WTC11 (cell line): ENCODE results near the gene MAEA. TPM values are rescaled to one million over a fixed set of nuclear protein-coding genes. Genes with fewer than 3 reads are reported as not detected.
A peak's percentile ranks its signal among the peaks of the same experiment; 100 is the strongest.
"Not testable (repeated sequence)": the region's sequence is repeated elsewhere in the genome, so short reads cannot be mapped to it uniquely, and the experiment has no call there.

Source experiments
- ATAC-seq: fragments of 200-7000 bp; cut with Tn5 transposase; 2 replicates; pipeline ENCODE4 v1.10.0; 2021; ENCODE audit warnings: mild to moderate bottlenecking, moderate library complexity
- CTCF ChIA-PET: fragments of 300-600 bp; sonication (Branson Sonifier 250); formaldehyde crosslinking; loops from one replicate; lab custom pipeline; 2021; ENCODE audit warnings: antibody characterized with exemption; lab: Charles Lee
- POLR2A ChIA-PET: fragments of 350-600 bp; sonication (Branson Sonifier 250); formaldehyde crosslinking; loops from one replicate; lab custom pipeline; 2021; ENCODE audit warnings: antibody characterized with exemption; lab: Charles Lee
- DNase-seq: peaks from one replicate; pipeline ENCODE4 v3.0.0; 2021; ENCODE audit warnings: low spot score
- H3K27ac Mint-ChIP-seq: 2 replicates; pipeline ENCODE4 v1.8.0; 2021; ENCODE audit warnings: mixed read lengths
- H3K27me3 Mint-ChIP-seq: 2 replicates; pipeline ENCODE4 v1.8.0; 2021; ENCODE audit warnings: low read depth, mild to moderate bottlenecking, moderate library complexity, mixed read lengths
- H3K36me3 Mint-ChIP-seq: 2 replicates; pipeline ENCODE4 v1.8.0; 2021; ENCODE audit warnings: mixed read lengths
- H3K4me1 Mint-ChIP-seq: 2 replicates; pipeline ENCODE4 v1.8.0; 2022; ENCODE audit warnings: mixed read lengths
- H3K4me3 Mint-ChIP-seq: 2 replicates; pipeline ENCODE4 v1.8.0; 2021; ENCODE audit warnings: mild to moderate bottlenecking, moderate library complexity, mixed read lengths
- H3K9me3 Mint-ChIP-seq: 2 replicates; pipeline ENCODE4 v1.8.0; 2021; ENCODE audit warnings: mixed read lengths
- ATF1 ChIP-seq: sonication (generic); formaldehyde crosslinking; IDR thresholded peaks from 2 replicates; pipeline ENCODE4 v1.8.1; 2023; ENCODE audit warnings: mild to moderate bottlenecking, moderate library complexity, missing genetic modification reagents
- ESRRA ChIP-seq: sonication (generic); formaldehyde crosslinking; IDR thresholded peaks from 2 replicates; pipeline ENCODE4 v1.8.1; 2022; ENCODE audit warnings: mild to moderate bottlenecking, missing genetic modification reagents, borderline replicate concordance
- GABPB1 ChIP-seq: sonication (generic); formaldehyde crosslinking; IDR thresholded peaks from 2 replicates; pipeline ENCODE4 v1.8.1; 2023; ENCODE audit warnings: mild to moderate bottlenecking, missing genetic modification reagents
- GTF2I ChIP-seq: fragments of 250-450 bp; sonication (Bioruptor Pico); conservative IDR thresholded peaks from 2 replicates; pipeline ENCODE4 v1.4.0; 2021; ENCODE audit warnings: mild to moderate bottlenecking
- NFYB ChIP-seq: sonication (generic); formaldehyde crosslinking; conservative IDR thresholded peaks from 2 replicates; pipeline ENCODE4 v1.8.0; 2022; ENCODE audit warnings: low read depth, missing genetic modification reagents
- NR1H2 ChIP-seq: sonication (generic); formaldehyde crosslinking; IDR thresholded peaks from 2 replicates; pipeline ENCODE4 v1.9.0; 2021; ENCODE audit warnings: mild to moderate bottlenecking, moderate library complexity, missing genetic modification reagents
- SOX15 ChIP-seq: fragments of 250-450 bp; sonication (Bioruptor Pico); IDR thresholded peaks from 2 replicates; pipeline ENCODE4 v1.9.0; 2021; ENCODE audit warnings: mild to moderate bottlenecking
- ZBTB21 ChIP-seq: sonication (generic); formaldehyde crosslinking; IDR thresholded peaks from 2 replicates; pipeline ENCODE4 v1.8.1; 2023; ENCODE audit warnings: mild to moderate bottlenecking, missing genetic modification reagents, borderline replicate concordance
- ZNF121 ChIP-seq: sonication (generic); formaldehyde crosslinking; IDR thresholded peaks from 2 replicates; pipeline ENCODE4 v1.8.0; 2023; ENCODE audit warnings: missing genetic modification reagents
- ZNF317 ChIP-seq: sonication (generic); formaldehyde crosslinking; IDR thresholded peaks from 2 replicates; pipeline ENCODE4 v1.8.1; 2023; ENCODE audit warnings: low read depth, mild to moderate bottlenecking, moderate library complexity, missing genetic modification reagents, borderline replicate concordance
- ZNF416 ChIP-seq: fragments of 250-450 bp; sonication (Bioruptor Pico); IDR thresholded peaks from 2 replicates; pipeline ENCODE4 v1.9.0; 2021; ENCODE audit warnings: mild to moderate bottlenecking, inconsistent platforms
- ZNF671 ChIP-seq: fragments of 250-450 bp; sonication (Bioruptor Pico); IDR thresholded peaks from 2 replicates; pipeline ENCODE4 v1.8.0; 2021; ENCODE audit warnings: mild to moderate bottlenecking
- total RNA-seq: library from RNA; stranded (reverse); gene quantifications from 3 replicates; pipeline ENCODE4 v1.2.3, GENCODE V29; 2021
- TF ChIP-seq, protein P1 (sequence below): sonication (generic); formaldehyde crosslinking; conservative IDR thresholded peaks from 2 replicates; pipeline ENCODE4 v1.8.1; 2023; ENCODE audit warnings: mild to moderate bottlenecking, low read depth, missing genetic modification reagents, moderate library complexity
- TF ChIP-seq, protein P2 (sequence below): sonication (generic); formaldehyde crosslinking; IDR thresholded peaks from 2 replicates; pipeline ENCODE4 v1.8.0; 2022; ENCODE audit warnings: mild to moderate bottlenecking, missing genetic modification reagents
- TF ChIP-seq, protein P3 (sequence below): sonication (generic); formaldehyde crosslinking; IDR thresholded peaks from 2 replicates; pipeline ENCODE4 v1.8.0; 2022; ENCODE audit warnings: missing genetic modification reagents

The MAEA gene
- total RNA-seq, 1 experiment from 2014 or later: 86.9 TPM

GRCh38 chr4:1291996-1292702, 2.5 kb downstream of the MAEA start (continued):
- TF ChIP-seq ZNF416 (CRISPR knock-in tag): no peak
- TF ChIP-seq, protein P1, sequence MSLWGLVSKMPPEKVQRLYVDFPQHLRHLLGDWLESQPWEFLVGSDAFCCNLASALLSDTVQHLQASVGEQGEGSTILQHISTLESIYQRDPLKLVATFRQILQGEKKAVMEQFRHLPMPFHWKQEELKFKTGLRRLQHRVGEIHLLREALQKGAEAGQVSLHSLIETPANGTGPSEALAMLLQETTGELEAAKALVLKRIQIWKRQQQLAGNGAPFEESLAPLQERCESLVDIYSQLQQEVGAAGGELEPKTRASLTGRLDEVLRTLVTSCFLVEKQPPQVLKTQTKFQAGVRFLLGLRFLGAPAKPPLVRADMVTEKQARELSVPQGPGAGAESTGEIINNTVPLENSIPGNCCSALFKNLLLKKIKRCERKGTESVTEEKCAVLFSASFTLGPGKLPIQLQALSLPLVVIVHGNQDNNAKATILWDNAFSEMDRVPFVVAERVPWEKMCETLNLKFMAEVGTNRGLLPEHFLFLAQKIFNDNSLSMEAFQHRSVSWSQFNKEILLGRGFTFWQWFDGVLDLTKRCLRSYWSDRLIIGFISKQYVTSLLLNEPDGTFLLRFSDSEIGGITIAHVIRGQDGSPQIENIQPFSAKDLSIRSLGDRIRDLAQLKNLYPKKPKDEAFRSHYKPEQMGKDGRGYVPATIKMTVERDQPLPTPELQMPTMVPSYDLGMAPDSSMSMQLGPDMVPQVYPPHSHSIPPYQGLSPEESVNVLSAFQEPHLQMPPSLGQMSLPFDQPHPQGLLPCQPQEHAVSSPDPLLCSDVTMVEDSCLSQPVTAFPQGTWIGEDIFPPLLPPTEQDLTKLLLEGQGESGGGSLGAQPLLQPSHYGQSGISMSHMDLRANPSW: no peak
- TF ChIP-seq, protein P2, sequence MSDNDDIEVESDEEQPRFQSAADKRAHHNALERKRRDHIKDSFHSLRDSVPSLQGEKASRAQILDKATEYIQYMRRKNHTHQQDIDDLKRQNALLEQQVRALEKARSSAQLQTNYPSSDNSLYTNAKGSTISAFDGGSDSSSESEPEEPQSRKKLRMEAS (CRISPR knock-in tag): no peak

- H3K36me3 Mint-ChIP-seq, DNase-seq, H3K4me3 Mint-ChIP-seq, POLR2A ChIA-PET, H3K9me3 Mint-ChIP-seq, H3K27me3 Mint-ChIP-seq, ATAC-seq, H3K27ac Mint-ChIP-seq: not testable (repeated sequence)
- H3K4me1 Mint-ChIP-seq: peaks cover 54% of the 10 kb centered on the region
- CTCF ChIA-PET: interaction anchor here (1.3 kb wide), 1 partner anchor 15 kb away, joined by 5 read pairs; no protein-coding TSS in a partner anchor
Observed at GRCh38 chr4:1292703-1293011, 3.0 kb downstream of the MAEA start.

GRCh38 chr4:1293531-1293941, 3.8 kb downstream of the MAEA start:
- H3K27ac Mint-ChIP-seq: peak overlapping the region; percentile 81
- H3K36me3 Mint-ChIP-seq: peaks cover 9% of the 10 kb centered on the region; the same call in 1 of the 2 replicates
- TF ChIP-seq SOX15 (CRISPR knock-in tag) (no peak), ZNF671 (CRISPR knock-in tag) (no peak), ZBTB21 (no peak), ATF1 (CRISPR knock-in tag) (no peak), ESRRA (CRISPR knock-in tag) (no peak), ZNF121 (CRISPR knock-in tag) (no peak), GABPB1 (CRISPR knock-in tag) (no peak), GTF2I (no peak), ZNF317 (no peak), NFYB (CRISPR knock-in tag) (no peak), NR1H2 (CRISPR knock-in tag) (no peak)
- TF ChIP-seq, protein P2 (CRISPR knock-in tag): no peak
- TF ChIP-seq, protein P3, sequence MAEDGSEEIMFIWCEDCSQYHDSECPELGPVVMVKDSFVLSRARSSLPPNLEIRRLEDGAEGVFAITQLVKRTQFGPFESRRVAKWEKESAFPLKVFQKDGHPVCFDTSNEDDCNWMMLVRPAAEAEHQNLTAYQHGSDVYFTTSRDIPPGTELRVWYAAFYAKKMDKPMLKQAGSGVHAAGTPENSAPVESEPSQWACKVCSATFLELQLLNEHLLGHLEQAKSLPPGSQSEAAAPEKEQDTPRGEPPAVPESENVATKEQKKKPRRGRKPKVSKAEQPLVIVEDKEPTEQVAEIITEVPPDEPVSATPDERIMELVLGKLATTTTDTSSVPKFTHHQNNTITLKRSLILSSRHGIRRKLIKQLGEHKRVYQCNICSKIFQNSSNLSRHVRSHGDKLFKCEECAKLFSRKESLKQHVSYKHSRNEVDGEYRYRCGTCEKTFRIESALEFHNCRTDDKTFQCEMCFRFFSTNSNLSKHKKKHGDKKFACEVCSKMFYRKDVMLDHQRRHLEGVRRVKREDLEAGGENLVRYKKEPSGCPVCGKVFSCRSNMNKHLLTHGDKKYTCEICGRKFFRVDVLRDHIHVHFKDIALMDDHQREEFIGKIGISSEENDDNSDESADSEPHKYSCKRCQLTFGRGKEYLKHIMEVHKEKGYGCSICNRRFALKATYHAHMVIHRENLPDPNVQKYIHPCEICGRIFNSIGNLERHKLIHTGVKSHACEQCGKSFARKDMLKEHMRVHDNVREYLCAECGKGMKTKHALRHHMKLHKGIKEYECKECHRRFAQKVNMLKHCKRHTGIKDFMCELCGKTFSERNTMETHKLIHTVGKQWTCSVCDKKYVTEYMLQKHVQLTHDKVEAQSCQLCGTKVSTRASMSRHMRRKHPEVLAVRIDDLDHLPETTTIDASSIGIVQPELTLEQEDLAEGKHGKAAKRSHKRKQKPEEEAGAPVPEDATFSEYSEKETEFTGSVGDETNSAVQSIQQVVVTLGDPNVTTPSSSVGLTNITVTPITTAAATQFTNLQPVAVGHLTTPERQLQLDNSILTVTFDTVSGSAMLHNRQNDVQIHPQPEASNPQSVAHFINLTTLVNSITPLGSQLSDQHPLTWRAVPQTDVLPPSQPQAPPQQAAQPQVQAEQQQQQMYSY (CRISPR knock-in tag): no peak
- TF ChIP-seq, protein P1: no peak
- ATAC-seq (no peak), DNase-seq (no peak)
- H3K4me1 Mint-ChIP-seq: peaks cover 57% of the 10 kb centered on the region
- ChIA-PET POLR2A (no interaction called here), CTCF (interaction anchor here (1.3 to 2.3 kb wide), 3 partner anchors 14 to 63 kb away, joined by 4 to 8 read pairs (median 5); no protein-coding TSS in a partner anchor)
- H3K9me3 Mint-ChIP-seq: no peaks in the 10 kb centered on the region
- H3K4me3 Mint-ChIP-seq: no peak overlapping the region
- no peaks in the 10 kb centered on the region for H3K27me3 Mint-ChIP-seq
